Fibroblast of mammary gland (primary cell): Measurements from ENCODE around the gene RUFY4.

Experiments used
- DNase-seq: peaks from one replicate; pipeline ENCODE4 v3.0.0-alpha.2; 2010; ENCODE audit warnings: low read depth
- H3K4me3 ChIP-seq: 2 replicates; pipeline ENCODE4 v1.5.1; 2011; ENCODE audit warnings: low read depth, mild to moderate bottlenecking, low read length, moderate library complexity; ENCODE audit not compliant: control insufficient read depth
- CTCF ChIP-seq: conservative IDR thresholded peaks from 2 replicates; pipeline ENCODE4 v1.5.1; 2011; ENCODE audit warnings: low read depth, low read length, inconsistent platforms; ENCODE audit not compliant: control insufficient read depth, insufficient read depth

Gene RUFY4

GRCh38 chr2:218075975-218076811, 7.1 kb downstream of the RUFY4 start:
- TF ChIP-seq CTCF, result no peak
- no peak for DNase-seq
- no peak overlapping the region for H3K4me3 ChIP-seq

GRCh38 chr2:218077464-218078216, 8.6 kb downstream of the RUFY4 start:
- DNase-seq, result no peak
- H3K4me3 ChIP-seq, result no peak overlapping the region
- TF ChIP-seq CTCF, result no peak

- no peak overlapping the region for H3K4me3 ChIP-seq
- no peak for TF ChIP-seq CTCF
- no peak for DNase-seq
Measured at GRCh38 chr2:218079943-218080913, 11.2 kb downstream of the RUFY4 start.

GRCh38 chr2:218081063-218081462, 12.0 kb downstream of the RUFY4 start:
- H3K4me3 ChIP-seq, result no peak overlapping the region
- no peak for TF ChIP-seq CTCF
- DNase-seq, result no peak

GRCh38 chr2:218081695-218082094, 12.6 kb downstream of the RUFY4 start:
- peak; percentile 69 for DNase-seq
- TF ChIP-seq CTCF, result no peak
- no peak overlapping the region for H3K4me3 ChIP-seq
